Spleen (tissue), 11 donors: ENCODE measurements around the gene PMP22. TPM values are rescaled to one million over a fixed set of nuclear protein-coding genes. Genes with fewer than 3 reads are reported as not detected.

Source experiments
- DNase-seq: peaks from one replicate; pipeline ENCODE4 v3.0.0-alpha.2; 2020
- H3K27ac ChIP-seq, 8 donors: fragments of 200-600 bp; sonication (generic) in 7 of 8; 1 replicate in 4 of 8; 2 replicates in 4 of 8; pipeline versions ENCODE4 v1.5.0 to v1.8.0; 2016 to 2021; ENCODE audit warnings: inconsistent platforms in 4 of 8, mild to moderate bottlenecking in 4 of 8, moderate library complexity in 1 of 8
- H3K27me3 ChIP-seq, 7 donors: fragments of 200-600 bp; sonication (generic) in 6 of 7; replicated peaks in 1 of 7; 1 replicate in 4 of 7; 2 replicates in 3 of 7; pipeline versions ENCODE4 v1.5.0 to v1.8.0; 2016 to 2021; ENCODE audit warnings: inconsistent platforms in 3 of 7, mild to moderate bottlenecking in 1 of 7
- H3K36me3 ChIP-seq, 6 donors: fragments of 200-600 bp; sonication (generic) in 5 of 6; 1 replicate in 4 of 6; 2 replicates in 2 of 6; pipeline versions ENCODE4 v1.5.0 to v1.8.0; 2016 to 2021; ENCODE audit warnings: inconsistent platforms in 2 of 6
- H3K4me1 ChIP-seq, 6 donors: fragments of 200-600 bp; sonication (generic) in 5 of 6; 1 replicate in 3 of 6; 2 replicates in 3 of 6; pipeline versions ENCODE4 v1.5.0 to v1.8.0; 2016 to 2021; ENCODE audit warnings: inconsistent platforms in 3 of 6
- H3K4me3 ChIP-seq, 8 donors: fragments of 200-600 bp; sonication (generic) in 7 of 8; 1 replicate in 4 of 8; 2 replicates in 4 of 8; pipeline versions ENCODE4 v1.5.0 to v1.8.0; 2016 to 2021; ENCODE audit warnings: inconsistent platforms in 4 of 8, mild to moderate bottlenecking in 4 of 8, moderate library complexity in 2 of 8
- H3K9me3 ChIP-seq, 8 donors: fragments of 200-600 bp; sonication (generic) in 7 of 8; 1 replicate in 4 of 8; 2 replicates in 4 of 8; pipeline versions ENCODE4 v1.5.0 to v1.8.0; 2016 to 2021; ENCODE audit warnings: inconsistent platforms in 4 of 8
- CTCF ChIP-seq, 11 experiments: fragments of 200-600 bp in 7 of 11; fragments of 450-650 bp in 4 of 11; sonication (generic) in 4 of 11; IDR thresholded peaks in 8 of 11; conservative IDR thresholded peaks in 3 of 11; 1 replicate in 7 of 11; 2 replicates in 4 of 11; pipeline versions ENCODE4 v1.4.0 to v1.8.0; 2016 to 2021; ENCODE audit warnings: antibody characterized with exemption in 11 of 11, inconsistent platforms in 4 of 11, mild to moderate bottlenecking in 1 of 11
- POLR2A ChIP-seq, 3 donors: fragments of 450-650 bp; IDR thresholded peaks; one replicate each; pipeline ENCODE4 v1.5.1; 2017; ENCODE audit warnings: antibody characterized with exemption in 3 of 3, mild to moderate bottlenecking in 1 of 3
- POLR2AphosphoS5 ChIP-seq, 3 donors: sonication (generic); formaldehyde crosslinking; IDR thresholded peaks; one replicate each; pipeline ENCODE4 v1.5.1; 2017; ENCODE audit warnings: antibody characterized with exemption in 3 of 3
- WGBS, 5 donors: extraction: QIAGEN DNeasy Blood & Tissue Kit in 3 of 5; methylation state at CpG; one replicate each; pipeline versions ENCODE4 v1.1.5 to v1.1.7; 2013 to 2018; 5-methylcytosine and 5-hydroxymethylcytosine counted together
- intact Hi-C: fragments of 100-400 bp; cut with DNase I; formaldehyde crosslinking; loops from one replicate; pipeline ENCODE4 v1.15.0; 2023; ENCODE audit warnings: low total_unique reads
- polyA plus RNA-seq, 3 donors: library from polyadenylated mRNA; stranded (reverse); fragments of 200-250 nt; gene quantifications; one replicate each; pipeline ENCODE4 v1.2.1, GENCODE V29; 2013
- total RNA-seq, 7 donors: library from RNA; depleted of rRNA in 3 of 7; stranded (reverse); fragments of >200 nt in 3 of 7; fragmentation: NEBNext Ultra II Directional in 4 of 7; extraction: Animal tissue kit (Norgen Biotek cat#: 25700) in 4 of 7; gene quantifications; one replicate each; pipeline versions ENCODE4 v1.1.0 to v1.2.1, GENCODE V29; 2016 to 2021
- donor health status: healthy with polysubstance abuse.
- donor health status: DM: no; HTN: no; CAD: no; lungs with moderate emphysema.
- donor health status: DM: no; HTN: no; CAD: no.
- donor health status: Bipolar disorder and iron deficiency.
- donor health status: healthy.
- donor health status: DM: no; HTN: no; CAD: no.
- donor health status: DM: yes; HTN: yes; CAD: no.

PMP22 gene
- total and polyA plus RNA-seq, 10 donors, result 9.5 to 40.0 (median 32.1) TPM

GRCh38 chr17:15257258-15257788 is 7.8 kb downstream of the PMP22 start:
- peak; percentile 54 to 71 (median 70) for TF ChIP-seq POLR2AphosphoS5 (IDR thresholded peaks at IDR 0.05)
- no peak for TF ChIP-seq POLR2A (IDR thresholded peaks at IDR 0.05)
- TF ChIP-seq CTCF (IDR thresholded peaks at IDR 0.05 in 8 of 11, conservative IDR thresholded peaks at IDR 0.05 in 3 of 11), result peak; percentile 49 to 93 (median 83)
- H3K27ac ChIP-seq, result peak overlapping the region in 5 of 8 donors; percentile 52 to 60 (median 54)
- peak; percentile 86 for DNase-seq
- H3K4me1 ChIP-seq, result peaks cover 15 to 63% (median 51%) of the 10 kb centered on the region in 6 donors
- peaks cover 0 to 27% (median 2%) of the 10 kb centered on the region in 6 donors for H3K36me3 ChIP-seq
- peaks cover 0 to 63% (median 21%) of the 10 kb centered on the region in 7 donors for H3K27me3 ChIP-seq
- no peaks in the 10 kb centered on the region for H3K9me3 ChIP-seq
- WGBS, 5 donors, result 0 to 1% (median 1%) methylated on average over 15 to 17 of the region's 17 CpGs
- intact Hi-C loops, result no loop called here
- peak overlapping the region in 2 of 8 donors; percentile 19 to 45 for H3K4me3 ChIP-seq

GRCh38 chr17:15256689-15257088 is 8.4 kb downstream of the PMP22 start:
- Histone ChIP-seq H3K9me3 (no peaks in the 10 kb centered on the region), H3K36me3 (peaks cover 0 to 27% (median 2%) of the 10 kb centered on the region in 6 donors), H3K27ac (peak overlapping the region in 3 of 8 donors; percentile 32 to 60 (median 44)), H3K27me3 (peaks cover 0 to 57% (median 15%) of the 10 kb centered on the region in 7 donors), H3K4me3 (peak overlapping the region in 1 of 8 donors; percentile 45), H3K4me1 (peaks cover 15 to 57% (median 47%) of the 10 kb centered on the region in 6 donors)
- 43 to 57% (median 49%) methylated on average over 7 of the region's 7 CpGs for WGBS, 5 donors
- TF ChIP-seq POLR2A (IDR thresholded peaks at IDR 0.05) (no peak), POLR2AphosphoS5 (IDR thresholded peaks at IDR 0.05) (no peak), CTCF (IDR thresholded peaks at IDR 0.05 in 8 of 11, conservative IDR thresholded peaks at IDR 0.05 in 3 of 11) (no peak)
- no peak for DNase-seq
- intact Hi-C loops, result no loop called here

GRCh38 chr17:15255713-15256454 is 9.2 kb downstream of the PMP22 start:
- WGBS, 5 donors, result 77 to 88% (median 82%) methylated on average over 13 of the region's 13 CpGs
- TF ChIP-seq POLR2AphosphoS5 (IDR thresholded peaks at IDR 0.05) (no peak), CTCF (IDR thresholded peaks at IDR 0.05 in 8 of 11, conservative IDR thresholded peaks at IDR 0.05 in 3 of 11) (no peak), POLR2A (IDR thresholded peaks at IDR 0.05) (no peak)
- Histone ChIP-seq H3K4me3 (no peak overlapping the region), H3K27me3 (peaks cover 0 to 49% (median 7%) of the 10 kb centered on the region in 7 donors), H3K27ac (no peak overlapping the region), H3K9me3 (no peaks in the 10 kb centered on the region), H3K4me1 (peaks cover 15 to 49% (median 41%) of the 10 kb centered on the region in 6 donors), H3K36me3 (peaks cover 0 to 27% (median 2%) of the 10 kb centered on the region in 6 donors)
- intact Hi-C loops, result no loop called here
- DNase-seq, result peak; percentile 41
